Fibroblast of lung (primary cell): ENCODE results near the gene KIF6. TPM values are rescaled to one million over a fixed set of nuclear protein-coding genes. Genes with fewer than 3 reads are reported as not detected.

Experiments
- DNase-seq, 2 donors: peaks; one replicate each; pipeline versions ENCODE4 v3.0.0 to v3.0.0-alpha.2; 2010; ENCODE audit warnings: low read depth in 2 of 2
- H2AFZ ChIP-seq: 2 replicates; pipeline ENCODE4 v1.5.1; 2012; ENCODE audit warnings: low read length, control low read depth, inconsistent platforms
- H3K27ac ChIP-seq: 2 replicates; pipeline ENCODE4 v1.5.1; 2011; ENCODE audit warnings: low read length, control low read depth; ENCODE audit not compliant: insufficient read depth
- H3K27me3 ChIP-seq: 2 replicates; pipeline ENCODE4 v1.5.1; 2011; ENCODE audit warnings: mild to moderate bottlenecking, low read length; ENCODE audit not compliant: control insufficient read depth, insufficient read depth
- H3K36me3 ChIP-seq: 2 replicates; pipeline ENCODE4 v1.5.1; 2011; ENCODE audit warnings: low read length; ENCODE audit not compliant: control insufficient read depth, insufficient read depth
- H3K4me1 ChIP-seq: 2 replicates; pipeline ENCODE4 v1.5.1; 2011; ENCODE audit warnings: low read length; ENCODE audit not compliant: control insufficient read depth, insufficient read depth; ENCODE audit errors: extremely low read depth
- H3K4me2 ChIP-seq: 2 replicates; pipeline ENCODE4 v1.5.1; 2011; ENCODE audit warnings: low read length, control low read depth; ENCODE audit not compliant: insufficient read depth; ENCODE audit errors: extremely low read depth
- H3K4me3 ChIP-seq, 4 experiments: fragments of 200-600 bp in 1 of 4; sonication (generic) in 1 of 4; replicated peaks in 1 of 4; 2 replicates each; pipeline ENCODE4 v1.5.1; 2011 to 2016; ENCODE audit warnings: low read length in 4 of 4, low read depth in 3 of 4, mild to moderate bottlenecking in 3 of 4, control low read depth in 2 of 4, inconsistent platforms in 1 of 4, mixed read lengths in 1 of 4; ENCODE audit not compliant: insufficient read depth in 1 of 4; ENCODE audit errors: control extremely low read depth in 1 of 4
- H3K79me2 ChIP-seq: 2 replicates; pipeline ENCODE4 v1.5.1; 2012; ENCODE audit warnings: mild to moderate bottlenecking, low read length, inconsistent platforms; ENCODE audit not compliant: control insufficient read depth, insufficient read depth
- H3K9ac ChIP-seq: 2 replicates; pipeline ENCODE4 v1.5.1; 2011; ENCODE audit warnings: mild to moderate bottlenecking, low read length, control low read depth; ENCODE audit not compliant: insufficient read depth
- H3K9me3 ChIP-seq: 2 replicates; pipeline ENCODE4 v1.5.1; 2012; ENCODE audit warnings: low read depth, low read length; ENCODE audit not compliant: control insufficient read depth, insufficient read depth
- H4K20me1 ChIP-seq: 2 replicates; pipeline ENCODE4 v1.5.1; 2011; ENCODE audit warnings: low read length; ENCODE audit not compliant: control insufficient read depth, insufficient read depth; ENCODE audit errors: extremely low read depth
- CTCF ChIP-seq, 2 donors: IDR thresholded peaks in 1 of 2; conservative IDR thresholded peaks in 1 of 2; 1 replicate in 1 of 2; 2 replicates in 1 of 2; pipeline ENCODE4 v1.5.1; 2011 to 2012; ENCODE audit warnings: low read length in 2 of 2, control low read depth in 1 of 2, inconsistent platforms in 1 of 2, low read depth in 1 of 2, mild to moderate bottlenecking in 1 of 2
- EZH2 ChIP-seq: IDR thresholded peaks from 2 replicates; pipeline ENCODE4 v1.5.1; 2012; ENCODE audit warnings: low read length, control low read depth, mild to moderate bottlenecking; ENCODE audit errors: missing control alignments
- polyA plus RNA-seq, 2 donors: library from polyadenylated mRNA; depleted of rRNA in 1 of 2; stranded (reverse) in 1 of 2; unstranded in 1 of 2; fragments of >200 nt; gene quantifications; 2 replicates each; pipeline ENCODE4 v1.2.1, GENCODE V29; 2011 to 2012; ENCODE audit warnings: missing spikeins in 1 of 2
- total RNA-seq: library from RNA; depleted of rRNA; stranded (reverse); fragments of >200 nt; gene quantifications from 2 replicates; pipeline ENCODE4 v1.2.1, GENCODE V29; 2014

The KIF6 gene
- total and polyA plus RNA-seq, 2 donors (not counting 1 experiment from before 2014, with no cell fraction given), result 0.24 to 0.83 TPM

DNA sequence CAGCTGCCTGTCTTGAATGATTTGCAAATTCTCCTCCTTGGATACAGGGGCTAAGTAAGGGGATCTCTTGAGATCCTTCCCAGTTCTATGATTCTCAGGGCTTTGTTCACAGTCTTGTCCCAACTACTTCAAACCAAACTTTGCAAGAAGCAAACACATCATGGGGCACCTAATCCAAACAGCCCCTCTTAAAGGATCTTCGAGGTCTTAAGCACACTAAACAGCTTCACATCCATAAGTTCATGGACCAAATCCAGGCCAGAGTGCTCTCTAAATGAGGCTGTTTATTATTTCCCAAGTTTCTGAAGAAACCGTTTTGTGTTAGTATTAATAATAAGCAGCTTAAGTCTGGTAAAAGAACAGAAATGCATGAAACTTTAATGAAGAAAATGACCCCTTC lies 75.2 kb downstream of the KIF6 start:
- H3K79me2 ChIP-seq, result no peaks in the 10 kb centered on the region
- no peaks in the 10 kb centered on the region for H3K9me3 ChIP-seq
- no peak overlapping the region for H3K4me3 ChIP-seq
- no peak overlapping the region for H3K9ac ChIP-seq
- H3K27ac ChIP-seq, result no peak overlapping the region
- TF ChIP-seq CTCF (conservative IDR thresholded peaks at IDR 0.05 in 1 of 2, IDR thresholded peaks at IDR 0.05 in 1 of 2; ENCODE audit: low read depth in 1 of 2, low read length in 2 of 2) (no peak), EZH2 (no peak)
- no peaks in the 10 kb centered on the region for H4K20me1 ChIP-seq
- H3K36me3 ChIP-seq, result no peaks in the 10 kb centered on the region
- no peaks in the 10 kb centered on the region for H3K4me1 ChIP-seq
- H3K4me2 ChIP-seq, result no peak overlapping the region
- H2AFZ ChIP-seq, result no peak overlapping the region
- peak in 1 of 2 donors; percentile 5 for DNase-seq
- no peaks in the 10 kb centered on the region for H3K27me3 ChIP-seq

GRCh38 chr6:39646751-39647420 lies 78.3 kb downstream of the KIF6 start:
- no peaks in the 10 kb centered on the region for H3K9me3 ChIP-seq
- H3K36me3 ChIP-seq, result no peaks in the 10 kb centered on the region
- no peak overlapping the region for H3K9ac ChIP-seq
- H3K4me2 ChIP-seq, result no peak overlapping the region
- no peak overlapping the region for H3K4me3 ChIP-seq
- no peaks in the 10 kb centered on the region for H4K20me1 ChIP-seq
- H3K79me2 ChIP-seq, result no peaks in the 10 kb centered on the region
- no peak for DNase-seq
- TF ChIP-seq EZH2 (no peak), CTCF (conservative IDR thresholded peaks at IDR 0.05 in 1 of 2, IDR thresholded peaks at IDR 0.05 in 1 of 2; ENCODE audit: low read depth in 1 of 2, low read length in 2 of 2) (no peak)
- no peaks in the 10 kb centered on the region for H3K4me1 ChIP-seq
- H2AFZ ChIP-seq, result no peak overlapping the region
- H3K27me3 ChIP-seq, result no peaks in the 10 kb centered on the region
- no peak overlapping the region for H3K27ac ChIP-seq

GRCh38 chr6:39642270-39642669 lies 82.9 kb downstream of the KIF6 start:
- Histone ChIP-seq H3K36me3 (no peaks in the 10 kb centered on the region), H3K9me3 (no peaks in the 10 kb centered on the region), H3K9ac (no peak overlapping the region), H3K27ac (no peak overlapping the region), H3K27me3 (no peaks in the 10 kb centered on the region), H2AFZ (no peak overlapping the region), H3K79me2 (no peaks in the 10 kb centered on the region), H4K20me1 (no peaks in the 10 kb centered on the region), H3K4me1 (no peaks in the 10 kb centered on the region), H3K4me3 (no peak overlapping the region), H3K4me2 (no peak overlapping the region)
- no peak for DNase-seq
- TF ChIP-seq EZH2 (no peak), CTCF (conservative IDR thresholded peaks at IDR 0.05 in 1 of 2, IDR thresholded peaks at IDR 0.05 in 1 of 2; ENCODE audit: low read depth in 1 of 2, low read length in 2 of 2) (no peak)
